ENCODE results near the gene PIK3IP1.

- TF ChIP-seq POLR2AphosphoS5 (IDR thresholded peaks at IDR 0.05; ENCODE audit: insufficient read depth in 1 of 2, low read depth in 1 of 2) (no peak), CTCF (IDR thresholded peaks at IDR 0.05) (no peak), POLR2A (IDR thresholded peaks at IDR 0.05) (no peak)
These were observed 34.6 kb upstream of the PIK3IP1 start for GRCh38 chr22:31326877-31327276.
